ENCODE data around the gene SLC34A2.

DNA sequence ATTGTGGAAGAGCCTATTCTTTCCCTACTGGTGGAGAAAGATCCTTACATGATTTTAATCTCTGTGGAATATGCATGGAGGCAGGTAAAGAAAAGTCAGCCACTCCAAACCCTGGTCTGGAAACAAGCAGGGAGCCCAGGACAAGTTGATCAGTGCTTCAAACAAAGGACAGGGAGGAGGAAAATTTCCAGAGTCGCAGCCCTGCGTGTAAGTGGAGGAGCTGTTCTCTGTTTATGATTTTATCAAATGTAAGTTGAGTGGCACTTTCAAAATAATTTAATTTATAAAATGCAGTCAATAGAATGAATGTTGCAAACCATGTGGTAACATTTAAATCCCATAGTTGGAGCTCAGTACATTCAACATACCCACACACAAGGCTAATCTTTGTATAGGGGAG is 57.0 kb downstream of the SLC34A2 start:
- TF ChIP-seq, protein P1, sequence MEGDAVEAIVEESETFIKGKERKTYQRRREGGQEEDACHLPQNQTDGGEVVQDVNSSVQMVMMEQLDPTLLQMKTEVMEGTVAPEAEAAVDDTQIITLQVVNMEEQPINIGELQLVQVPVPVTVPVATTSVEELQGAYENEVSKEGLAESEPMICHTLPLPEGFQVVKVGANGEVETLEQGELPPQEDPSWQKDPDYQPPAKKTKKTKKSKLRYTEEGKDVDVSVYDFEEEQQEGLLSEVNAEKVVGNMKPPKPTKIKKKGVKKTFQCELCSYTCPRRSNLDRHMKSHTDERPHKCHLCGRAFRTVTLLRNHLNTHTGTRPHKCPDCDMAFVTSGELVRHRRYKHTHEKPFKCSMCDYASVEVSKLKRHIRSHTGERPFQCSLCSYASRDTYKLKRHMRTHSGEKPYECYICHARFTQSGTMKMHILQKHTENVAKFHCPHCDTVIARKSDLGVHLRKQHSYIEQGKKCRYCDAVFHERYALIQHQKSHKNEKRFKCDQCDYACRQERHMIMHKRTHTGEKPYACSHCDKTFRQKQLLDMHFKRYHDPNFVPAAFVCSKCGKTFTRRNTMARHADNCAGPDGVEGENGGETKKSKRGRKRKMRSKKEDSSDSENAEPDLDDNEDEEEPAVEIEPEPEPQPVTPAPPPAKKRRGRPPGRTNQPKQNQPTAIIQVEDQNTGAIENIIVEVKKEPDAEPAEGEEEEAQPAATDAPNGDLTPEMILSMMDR (conservative IDR thresholded peaks at IDR 0.05; ENCODE audit: low read depth, low read length), result no peak
- TF ChIP-seq EZH2 (IDR thresholded peaks at IDR 0.05; ENCODE audit: low read length, unreplicated experiment) (no peak), EZH2phosphoT487 (IDR thresholded peaks at IDR 0.05; ENCODE audit: borderline replicate concordance, low read length) (no peak)

Measured in PC-3 (cell line).